KOPT-K1 (cell line): ENCODE data around the gene SPDYE16.
"Not testable (repeated sequence)": the region's sequence is repeated elsewhere in the genome, so short reads cannot be mapped to it uniquely, and the experiment has no call there.

Source experiments
- H3K27ac ChIP-seq: fragments of 200-600 bp; sonication (generic); 2 replicates; pipeline ENCODE4 v1.5.1; 2016; ENCODE audit warnings: antibody characterized with exemption, mild to moderate bottlenecking, low read depth, low read length; ENCODE audit not compliant: poor library complexity, severe bottlenecking
- H3K36me3 ChIP-seq: fragments of 200-600 bp; sonication (generic); 2 replicates; pipeline ENCODE4 v1.5.1; 2017; ENCODE audit warnings: antibody characterized with exemption, mild to moderate bottlenecking, low read length, moderate library complexity; ENCODE audit not compliant: insufficient read depth
- H3K9me3 ChIP-seq: fragments of 200-600 bp; sonication (generic); 2 replicates; pipeline ENCODE4 v1.5.1; 2017; ENCODE audit warnings: antibody characterized with exemption, low read length, mild to moderate bottlenecking; ENCODE audit not compliant: insufficient read depth, poor library complexity, severe bottlenecking

Gene SPDYE16

DNA sequence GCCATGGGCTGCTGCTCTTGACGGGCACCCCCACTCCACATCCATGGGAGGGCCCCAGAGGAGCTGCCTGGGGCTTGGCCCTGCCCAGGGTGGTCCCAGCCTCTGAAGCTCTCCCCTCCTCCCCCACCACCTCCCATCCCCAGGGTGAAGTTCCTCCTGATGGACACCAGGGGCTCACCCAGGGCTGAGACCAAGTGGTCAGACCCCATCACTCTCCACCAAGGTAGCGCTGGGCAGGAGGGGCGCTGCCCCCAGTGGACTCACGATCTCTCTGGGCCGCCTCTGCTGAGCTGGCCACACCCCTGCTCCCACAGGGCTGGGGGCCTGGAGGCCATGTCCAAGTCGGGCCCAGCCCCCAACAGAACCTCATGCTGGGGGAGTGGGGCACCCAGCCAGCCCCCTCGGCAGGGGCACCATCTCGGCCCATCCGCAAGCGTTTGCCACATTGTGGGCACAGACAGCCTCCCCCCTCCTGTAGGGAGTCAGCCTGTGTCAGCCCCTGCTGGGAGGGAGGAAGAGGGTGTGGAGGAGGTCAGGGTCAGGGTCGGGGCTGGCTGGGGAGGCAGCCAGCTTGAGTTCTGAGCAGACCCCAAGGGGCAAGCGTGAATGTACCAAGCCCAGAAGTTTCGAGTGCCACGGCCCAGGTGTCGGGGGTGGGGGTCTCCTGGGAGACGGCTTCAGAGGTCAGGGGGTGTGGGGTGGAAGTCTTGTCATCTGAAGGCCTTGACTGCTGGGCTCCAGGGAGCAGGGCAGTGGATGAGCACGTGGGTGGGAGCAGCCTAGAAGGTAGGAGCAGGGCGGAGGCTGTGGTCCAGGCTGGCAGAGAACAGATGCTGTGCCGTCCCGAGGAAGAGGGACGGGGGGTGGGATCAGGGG, 29.9 kb downstream of the SPDYE16 start:
- H3K36me3 ChIP-seq, result no peaks in the 10 kb centered on the region
- no peak overlapping the region for H3K27ac ChIP-seq
- H3K9me3 ChIP-seq, result no peaks in the 10 kb centered on the region

DNA sequence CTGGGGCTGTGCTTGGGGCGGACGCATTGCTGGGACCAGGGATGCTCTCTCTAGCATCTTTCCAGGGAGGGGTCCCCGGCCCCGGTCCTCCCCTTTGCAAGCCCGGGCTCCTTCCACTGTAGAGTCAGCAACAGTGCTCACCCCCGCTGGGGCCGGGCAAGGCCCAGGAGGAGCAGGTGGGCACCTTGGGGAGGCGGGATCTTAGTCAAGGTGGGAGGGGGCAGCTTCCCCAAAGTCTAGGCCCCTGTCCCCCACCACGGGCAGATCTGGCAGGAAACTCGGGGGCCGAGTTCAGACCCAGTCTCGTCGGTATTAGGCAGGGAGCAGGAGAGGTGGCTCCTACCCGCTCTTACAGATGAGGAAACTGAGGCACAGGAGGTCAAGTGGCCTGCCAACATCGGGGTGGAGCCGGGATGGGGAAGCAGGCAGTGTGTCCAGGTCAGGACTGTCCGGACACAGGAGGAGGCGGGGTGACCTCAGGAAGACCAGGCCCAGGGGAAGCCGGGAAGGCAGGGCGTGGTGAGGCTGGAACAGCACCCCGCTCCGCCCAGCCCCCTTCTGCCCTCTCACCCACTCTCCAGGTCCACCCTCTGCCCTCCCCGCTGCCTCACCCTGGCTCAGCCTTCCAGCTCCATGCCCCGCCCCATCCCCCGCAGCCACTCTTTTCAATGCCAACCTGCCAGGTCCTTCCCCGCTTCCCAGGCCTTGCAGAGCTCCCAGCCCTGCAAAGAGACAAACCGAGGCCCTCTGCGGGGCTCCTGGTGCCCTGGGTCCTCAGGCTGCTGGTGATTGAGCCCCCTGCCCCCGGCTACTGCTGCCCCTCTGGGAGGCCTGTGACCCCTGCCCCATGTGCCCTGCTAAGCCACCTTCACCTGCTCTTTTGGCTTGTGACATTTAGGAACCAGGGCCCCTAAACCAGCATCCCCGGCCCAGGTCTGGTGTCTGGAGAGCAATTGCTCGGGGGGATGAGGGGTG, 30.9 kb downstream of the SPDYE16 start:
- H3K36me3 ChIP-seq, H3K9me3 ChIP-seq, H3K27ac ChIP-seq: not testable (repeated sequence)

DNA sequence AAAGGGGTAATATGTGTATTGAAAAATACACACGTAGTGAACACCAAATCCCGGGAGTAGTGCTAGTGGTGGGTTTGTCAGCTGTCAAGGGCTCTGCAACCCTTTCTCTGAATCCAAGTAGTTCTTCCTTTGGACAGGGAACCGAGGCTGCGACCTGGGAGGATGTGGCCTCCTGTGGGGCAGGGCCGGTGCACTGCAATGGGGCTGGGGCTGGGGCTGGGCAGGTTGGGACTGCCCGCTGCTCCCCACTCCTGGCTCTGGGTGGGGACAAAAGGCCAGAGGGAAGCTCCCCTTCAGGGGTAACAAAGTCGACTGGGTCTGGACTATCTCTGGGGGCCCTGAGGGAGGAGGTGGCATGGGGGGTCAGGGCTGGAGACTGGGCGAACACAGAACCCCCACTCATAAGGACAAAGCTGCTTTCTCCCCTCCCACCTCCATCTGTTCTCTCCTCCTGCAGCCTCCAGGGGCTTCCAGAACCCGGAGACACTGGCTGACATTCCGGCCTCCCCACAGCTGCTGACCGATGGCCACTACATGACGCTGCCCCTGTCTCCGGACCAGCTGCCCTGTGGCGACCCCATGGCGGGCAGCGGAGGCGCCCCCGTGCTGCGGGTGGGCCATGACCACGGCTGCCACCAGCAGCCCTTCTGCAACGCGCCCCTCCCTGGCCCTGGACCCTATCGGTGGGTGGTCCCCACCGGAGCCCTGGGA, 31.7 kb downstream of the SPDYE16 start:
- H3K27ac ChIP-seq, H3K9me3 ChIP-seq: not testable (repeated sequence)

DNA sequence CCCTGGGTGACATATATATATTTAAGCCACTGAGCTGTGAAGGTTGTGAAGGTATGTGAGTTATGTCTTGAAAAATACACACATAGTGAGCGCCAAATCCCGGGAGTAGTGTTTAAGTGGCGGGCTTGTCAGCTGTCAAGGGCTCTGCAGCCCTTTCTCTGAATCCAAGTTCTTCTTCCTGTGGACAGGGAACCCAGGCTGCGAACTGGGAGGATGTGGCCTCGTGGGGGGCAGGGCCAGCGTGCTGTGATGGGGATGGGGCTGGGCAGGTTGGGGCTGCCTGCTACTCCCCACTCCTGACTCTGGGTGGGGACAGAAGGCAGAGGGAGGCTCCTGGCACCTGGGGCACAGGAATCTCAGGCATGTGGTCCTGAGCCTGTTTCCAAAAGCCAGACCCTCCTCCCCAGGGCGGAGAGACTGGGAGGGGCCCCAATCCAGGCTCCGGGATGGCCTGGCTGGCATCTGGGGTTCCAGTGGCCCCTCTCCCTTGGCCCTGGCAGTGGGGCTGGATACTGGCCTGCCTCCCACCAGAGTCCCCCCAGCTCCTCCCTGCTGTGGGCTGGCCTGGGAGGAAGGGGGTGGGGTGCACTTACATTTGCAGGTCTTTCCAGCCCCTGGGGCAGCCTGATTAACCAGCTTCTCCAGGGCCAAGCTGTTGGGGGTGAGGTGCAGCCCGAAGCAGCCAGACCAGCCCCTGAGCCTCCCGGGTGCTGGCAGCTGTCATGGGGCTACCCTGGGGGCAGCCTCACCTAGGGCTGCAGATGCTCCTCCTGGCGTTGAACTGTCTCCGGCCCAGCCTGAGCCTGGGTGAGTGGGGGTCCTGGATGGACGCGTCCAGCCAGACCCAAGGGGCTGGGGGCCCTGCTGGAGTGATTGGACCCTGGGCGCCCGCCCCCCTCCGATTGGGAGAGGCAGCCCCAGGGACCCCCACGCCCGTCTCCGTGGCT, 32.9 kb downstream of the SPDYE16 start, which contains the start of gene UPK3B:
Gene UPK3B (plus strand): TSS at position 622 of the 947 bp plus-strand sequence. CDS start 101 bp downstream, at position 723.
- Histone ChIP-seq H3K27ac (no peak within 1 kb of the TSS), H3K36me3 (peaks cover 7% of the 10 kb centered on the region; the same call in 1 of the 2 replicates)

More for the DNA sequence above, 31.7 kb downstream of the SPDYE16 start:
- not testable (repeated sequence) for H3K36me3 ChIP-seq

DNA sequence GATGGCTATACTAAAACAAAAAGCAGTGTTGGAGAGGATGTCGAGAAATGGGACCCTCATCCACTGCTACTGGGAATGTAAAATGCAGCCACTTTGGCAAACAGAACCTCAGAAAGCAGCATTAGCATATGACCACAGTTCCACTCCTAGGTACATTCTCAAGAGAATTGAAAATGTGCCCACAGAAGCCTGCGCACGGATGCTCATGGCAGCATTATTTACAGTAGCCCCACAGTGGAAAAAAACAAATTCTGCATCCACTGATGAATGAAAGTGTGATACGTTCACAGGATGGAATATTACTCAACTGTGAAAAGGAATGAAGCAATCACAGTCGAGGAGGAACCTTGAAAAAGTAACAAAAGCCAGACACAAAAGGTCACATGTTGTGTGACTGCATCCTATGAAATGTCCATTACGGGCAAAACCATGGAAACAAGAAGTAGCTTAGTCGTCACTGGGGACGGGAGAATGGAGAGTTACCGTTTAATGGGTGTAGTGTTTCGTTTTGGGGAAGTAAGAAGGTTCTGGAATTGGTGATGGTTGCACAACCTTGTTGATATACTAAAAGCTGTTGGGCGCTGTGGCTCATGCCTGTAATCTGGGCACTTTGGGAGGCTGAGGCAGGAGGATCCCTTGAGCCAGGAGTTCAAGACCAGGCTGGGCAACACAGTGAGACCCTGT, 35.2 kb downstream of the SPDYE16 start:
- Histone ChIP-seq H3K36me3 (peaks cover 10% of the 10 kb centered on the region; the same call in 1 of the 2 replicates), H3K27ac (no peak overlapping the region), H3K9me3 (no peaks in the 10 kb centered on the region)

More for the DNA sequence above, 32.9 kb downstream of the SPDYE16 start, which contains the start of gene UPK3B:
- no peaks in the 10 kb centered on the region for H3K9me3 ChIP-seq

DNA sequence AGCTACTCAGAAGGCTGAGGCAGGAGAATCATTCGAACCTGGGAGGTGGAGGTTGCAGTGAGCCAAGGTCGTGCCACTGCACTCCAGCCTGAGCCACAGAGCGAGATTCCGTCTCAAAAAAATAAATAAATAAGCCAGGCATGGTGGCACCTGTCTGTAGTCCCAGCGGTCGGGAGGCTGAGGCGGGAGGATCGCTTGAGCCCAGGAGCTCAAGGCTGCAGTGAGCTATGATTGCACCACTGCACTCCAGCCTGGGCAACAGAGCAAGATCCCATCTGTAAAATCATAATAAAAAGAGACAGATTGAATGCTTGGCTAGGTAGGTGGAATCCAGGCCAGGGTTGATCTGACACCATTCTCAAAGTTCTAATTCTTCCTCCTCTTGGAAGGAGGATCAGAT, 36.5 kb downstream of the SPDYE16 start:
- not testable (repeated sequence) for H3K9me3 ChIP-seq, H3K27ac ChIP-seq
- H3K36me3 ChIP-seq, result peaks cover 10% of the 10 kb centered on the region; the same call in 1 of the 2 replicates

DNA sequence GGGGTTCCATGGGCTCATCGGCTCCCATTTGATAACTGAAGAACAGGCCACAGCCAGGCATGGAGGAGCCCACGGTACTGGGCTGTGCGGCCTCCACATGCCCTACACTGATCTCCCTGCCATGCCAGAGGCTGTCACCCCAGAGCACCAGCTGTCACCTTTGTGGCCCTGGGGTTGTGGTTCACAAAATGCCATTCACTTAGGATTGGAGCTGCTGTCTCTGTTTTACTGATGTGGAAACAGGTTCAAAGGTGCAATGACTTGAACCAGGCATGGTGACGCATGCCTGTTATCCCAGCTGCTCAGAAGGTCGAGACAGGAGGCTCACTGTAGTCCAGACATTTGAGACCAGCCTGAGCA, 37.0 kb downstream of the SPDYE16 start:
- H3K9me3 ChIP-seq, result no peaks in the 10 kb centered on the region
- H3K36me3 ChIP-seq, result peaks cover 10% of the 10 kb centered on the region; the same call in 1 of the 2 replicates
- no peak overlapping the region for H3K27ac ChIP-seq

DNA sequence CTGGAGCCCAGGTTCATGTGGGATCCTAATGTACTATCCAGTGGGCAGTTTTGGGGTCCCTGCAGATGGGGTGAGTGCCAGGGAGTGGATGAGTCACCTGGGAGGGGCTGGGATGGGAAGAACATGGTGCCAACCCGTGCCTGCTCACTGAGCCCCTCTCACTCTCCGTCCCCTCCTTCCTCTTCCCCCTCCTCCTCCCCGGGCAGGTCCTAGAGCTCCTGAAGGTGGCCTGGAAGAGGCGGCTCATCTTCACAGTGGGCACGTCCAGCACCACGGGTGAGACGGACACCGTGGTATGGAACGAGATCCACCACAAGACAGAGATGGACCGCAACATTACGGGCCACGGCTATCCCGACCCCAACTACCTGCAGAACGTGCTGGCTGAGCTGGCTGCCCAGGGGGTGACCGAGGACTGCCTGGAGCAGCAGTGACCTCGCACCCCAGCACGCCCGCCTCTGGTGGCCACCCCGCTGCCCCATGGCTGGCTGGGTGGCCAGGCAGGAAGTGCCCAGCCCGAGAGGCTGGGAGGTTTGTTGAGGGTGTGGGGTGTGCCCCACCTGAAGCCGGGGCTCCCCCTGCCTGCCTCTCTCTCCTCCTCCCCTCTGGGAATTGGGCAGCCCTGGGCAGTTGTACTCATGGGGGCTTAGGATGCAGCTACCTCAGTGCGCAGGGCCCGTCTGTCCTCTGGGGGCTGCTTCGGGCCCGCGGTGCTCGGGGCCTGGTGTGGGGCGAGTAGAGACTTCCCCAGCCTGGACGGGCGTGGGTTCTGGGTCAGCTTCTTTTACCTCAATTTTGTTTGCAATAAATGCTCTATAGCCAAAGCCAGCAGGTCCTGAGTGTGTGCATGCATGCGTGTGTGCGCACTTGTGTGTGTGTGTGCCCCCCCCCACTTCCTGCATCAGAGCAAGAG, 37.7 kb downstream of the SPDYE16 start:
- no peak overlapping the region for H3K27ac ChIP-seq
- peaks cover 10% of the 10 kb centered on the region; the same call in 1 of the 2 replicates for H3K36me3 ChIP-seq
- H3K9me3 ChIP-seq, result no peaks in the 10 kb centered on the region

DNA sequence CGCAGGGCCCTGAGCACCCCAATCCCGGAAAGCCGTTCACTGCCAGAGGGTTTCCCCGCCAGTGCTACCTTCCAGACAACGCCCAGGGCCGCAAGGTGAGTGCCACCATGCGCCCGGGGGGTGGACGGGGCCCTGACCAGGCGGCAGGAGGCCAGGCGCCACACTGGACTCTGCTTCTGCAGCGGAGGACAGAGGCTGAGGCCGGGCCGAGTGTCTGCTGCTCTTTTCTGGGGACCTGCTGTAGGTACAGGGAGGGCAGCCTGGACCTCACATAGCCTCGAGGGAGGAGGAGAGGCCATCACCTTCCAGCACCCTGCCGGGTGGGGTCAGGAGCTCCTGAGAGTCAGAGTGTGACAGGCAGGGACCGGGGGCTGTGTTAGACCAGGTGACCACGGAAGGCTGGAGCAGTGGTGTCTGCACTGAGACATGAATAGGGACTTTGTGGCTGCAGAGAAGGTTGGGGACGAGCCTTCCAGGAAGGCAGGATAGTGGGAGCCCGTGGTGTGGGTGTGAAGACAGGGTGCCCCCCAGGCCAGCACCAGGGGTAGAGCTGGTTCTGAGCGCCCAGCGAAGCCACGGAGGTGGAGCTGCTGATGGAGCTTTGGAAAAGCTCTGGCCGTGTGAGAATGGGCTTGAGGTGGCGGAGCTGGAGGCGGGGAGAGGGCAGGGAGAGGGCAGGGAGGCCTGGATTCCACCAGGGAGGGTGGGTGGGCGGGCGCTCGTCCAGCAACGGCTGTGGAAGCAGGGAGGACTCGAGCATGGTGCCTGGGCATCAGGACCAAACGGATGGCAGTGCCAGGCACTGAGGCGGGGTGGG, 38.5 kb downstream of the SPDYE16 start:
- H3K36me3 ChIP-seq, result peaks cover 10% of the 10 kb centered on the region; the same call in 1 of the 2 replicates
- H3K27ac ChIP-seq, H3K9me3 ChIP-seq: not testable (repeated sequence)

DNA sequence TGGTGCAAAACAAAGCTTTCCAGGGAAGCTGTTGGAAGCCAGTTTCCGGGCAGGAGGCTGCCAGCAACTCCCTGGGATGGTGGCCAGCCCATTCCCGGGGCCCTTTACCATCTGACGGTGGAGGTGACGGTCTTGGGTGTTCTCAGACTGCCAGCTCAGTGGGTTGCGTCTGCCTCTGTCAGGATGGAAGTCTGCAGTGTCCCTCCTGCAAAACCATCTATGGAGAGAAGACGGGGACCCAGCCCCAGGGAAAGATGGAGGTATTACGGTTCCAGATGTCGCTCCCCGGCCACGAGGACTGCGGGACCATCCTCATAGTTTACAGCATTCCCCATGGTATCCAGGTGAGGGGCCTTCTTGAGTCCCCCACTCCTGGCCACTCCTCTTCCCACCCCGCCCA, 39.9 kb downstream of the SPDYE16 start:
- not testable (repeated sequence) for H3K27ac ChIP-seq, H3K9me3 ChIP-seq
- H3K36me3 ChIP-seq, result peaks cover 10% of the 10 kb centered on the region; the same call in 1 of the 2 replicates

DNA sequence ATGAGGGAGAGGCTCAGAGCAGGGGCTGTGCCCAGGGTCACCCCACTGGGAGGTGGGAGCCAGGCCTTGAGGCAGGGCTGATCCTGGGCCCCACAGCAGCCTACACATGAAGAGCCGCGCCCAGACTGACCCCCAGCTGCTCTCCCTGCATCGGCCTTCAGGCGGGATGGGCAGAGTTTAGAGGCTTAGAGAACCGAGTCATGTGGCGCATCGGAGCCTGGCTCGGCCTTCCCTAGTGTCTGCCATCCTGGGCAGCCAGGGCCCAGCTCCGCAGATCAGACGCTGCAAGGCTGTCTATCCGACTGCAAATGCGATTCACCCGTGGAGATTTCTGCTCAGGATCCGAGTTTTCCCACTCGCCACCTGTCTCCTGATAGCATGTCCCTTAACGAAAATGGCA, 40.3 kb downstream of the SPDYE16 start:
- H3K36me3 ChIP-seq, result peaks cover 10% of the 10 kb centered on the region; the same call in 1 of the 2 replicates
- not testable (repeated sequence) for H3K9me3 ChIP-seq, H3K27ac ChIP-seq

DNA sequence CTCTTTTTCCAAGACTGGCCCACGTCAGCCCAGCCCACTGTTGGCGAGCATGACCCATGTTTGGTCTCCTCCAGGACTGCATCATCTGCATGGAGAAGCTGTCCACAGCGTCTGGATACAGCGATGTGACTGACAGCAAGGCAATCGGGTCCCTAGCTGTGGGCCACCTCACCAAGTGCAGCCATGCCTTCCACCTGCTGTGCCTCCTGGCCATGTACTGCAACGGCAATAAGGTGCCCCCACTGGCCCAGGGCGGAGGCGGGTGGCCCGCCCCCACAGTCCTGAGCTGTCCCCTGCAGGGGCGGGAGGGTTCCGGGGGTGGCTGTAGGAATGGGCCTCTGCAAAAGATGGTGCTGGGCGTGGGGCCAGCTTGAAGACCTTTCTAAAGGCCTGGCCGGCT, 40.9 kb downstream of the SPDYE16 start:
- H3K9me3 ChIP-seq, H3K27ac ChIP-seq: not testable (repeated sequence)
- peaks cover 10% of the 10 kb centered on the region; the same call in 1 of the 2 replicates for H3K36me3 ChIP-seq
